Mesenchymal stem cell (in vitro differentiated cells and primary cell): ENCODE measurements around the gene PHF2.

Source experiments
- DNase-seq: peaks from one replicate; pipeline ENCODE4 v3.0.0-alpha.2; 2013
- H2AFZ ChIP-seq: one replicate; pipeline ENCODE4 v1.6.1; 2013; ENCODE audit warnings: low read depth, mild to moderate bottlenecking, control low read depth, inconsistent platforms, low read length, moderate library complexity
- H2AK5ac ChIP-seq: 2 replicates; pipeline ENCODE4 v1.6.1; 2013; ENCODE audit warnings: low read length, moderate library complexity, mild to moderate bottlenecking, inconsistent platforms; ENCODE audit not compliant: severe bottlenecking
- H2BK120ac ChIP-seq: one replicate; pipeline ENCODE4 v1.6.1; 2013; ENCODE audit warnings: low read depth, mild to moderate bottlenecking, inconsistent platforms, low read length, moderate library complexity
- H2BK12ac ChIP-seq, 2 experiments: one replicate each; pipeline ENCODE4 v1.6.1; 2013; ENCODE audit warnings: inconsistent platforms in 2 of 2, low read length in 2 of 2, mild to moderate bottlenecking in 2 of 2, moderate library complexity in 2 of 2, control low read depth in 1 of 2
- H2BK15ac ChIP-seq: one replicate; pipeline ENCODE4 v1.6.1; 2013; ENCODE audit warnings: mild to moderate bottlenecking, low read depth, inconsistent platforms; ENCODE audit not compliant: poor library complexity, severe bottlenecking
- H2BK5ac ChIP-seq: 2 replicates; pipeline ENCODE4 v1.6.1; 2013; ENCODE audit warnings: low read depth, mild to moderate bottlenecking, low read length, control low read depth, inconsistent platforms; ENCODE audit not compliant: poor library complexity, severe bottlenecking
- H3K14ac ChIP-seq, 2 experiments: one replicate each; pipeline ENCODE4 v1.6.1; 2013; ENCODE audit warnings: inconsistent platforms in 2 of 2, low read length in 2 of 2, control low read depth in 1 of 2, mild to moderate bottlenecking in 1 of 2, moderate library complexity in 1 of 2
- H3K18ac ChIP-seq, 2 experiments: one replicate each; pipeline ENCODE4 v1.6.1; 2013; ENCODE audit warnings: inconsistent platforms in 2 of 2, low read length in 2 of 2, control low read depth in 1 of 2, low read depth in 1 of 2, mild to moderate bottlenecking in 1 of 2
- H3K23ac ChIP-seq, 2 experiments: one replicate each; pipeline ENCODE4 v1.6.1; 2013; ENCODE audit warnings: inconsistent platforms in 2 of 2, low read length in 2 of 2, mild to moderate bottlenecking in 2 of 2, moderate library complexity in 2 of 2, control low read depth in 1 of 2
- H3K27ac ChIP-seq: 2 replicates; pipeline ENCODE4 v1.5.1; 2013; ENCODE audit warnings: mild to moderate bottlenecking, moderate library complexity, low read length, control low read depth, inconsistent platforms; ENCODE audit not compliant: poor library complexity, severe bottlenecking
- H3K27me3 ChIP-seq, 2 experiments: 2 replicates each; pipeline versions ENCODE4 v1.6.1 to v1.7.0; 2013; ENCODE audit warnings: low read length in 2 of 2, mild to moderate bottlenecking in 2 of 2, moderate library complexity in 2 of 2, control low read depth in 1 of 2, inconsistent platforms in 1 of 2; ENCODE audit not compliant: control insufficient read depth in 1 of 2, insufficient read depth in 1 of 2
- H3K36me3 ChIP-seq, 2 experiments: 2 replicates each; pipeline versions ENCODE4 v1.6.1 to v1.7.0; 2013; ENCODE audit warnings: low read length in 2 of 2, control low read depth in 1 of 2, inconsistent platforms in 1 of 2, low read depth in 1 of 2, mild to moderate bottlenecking in 1 of 2; ENCODE audit not compliant: insufficient read depth in 2 of 2, control insufficient read depth in 1 of 2
- H3K4ac ChIP-seq, 2 experiments: one replicate each; pipeline ENCODE4 v1.6.1; 2013; ENCODE audit warnings: inconsistent platforms in 2 of 2, low read length in 2 of 2, mild to moderate bottlenecking in 2 of 2, moderate library complexity in 2 of 2, control low read depth in 1 of 2, low read depth in 1 of 2
- H3K4me1 ChIP-seq: 2 replicates; pipeline ENCODE4 v1.6.1; 2013; ENCODE audit warnings: low read depth, low read length, control low read depth; ENCODE audit not compliant: control insufficient read depth, insufficient read depth
- H3K4me2 ChIP-seq: 2 replicates; pipeline ENCODE4 v1.6.1; 2013; ENCODE audit warnings: low read length, mild to moderate bottlenecking, inconsistent platforms; ENCODE audit not compliant: poor library complexity, severe bottlenecking
- H3K4me3 ChIP-seq, 2 experiments: 2 replicates each; pipeline versions ENCODE4 v1.5.1 to v1.7.0; 2013; ENCODE audit warnings: low read length in 2 of 2, mild to moderate bottlenecking in 2 of 2, control low read depth in 1 of 2, low read depth in 1 of 2; ENCODE audit not compliant: insufficient read depth in 1 of 2
- H3K79me1 ChIP-seq: replicated peaks from 2 replicates; pipeline ENCODE4 v1.6.1; 2013; ENCODE audit warnings: mild to moderate bottlenecking, control low read depth, low read length, inconsistent platforms; ENCODE audit not compliant: poor library complexity, severe bottlenecking
- H3K9ac ChIP-seq: 2 replicates; pipeline ENCODE4 v1.7.0; 2013; ENCODE audit warnings: mild to moderate bottlenecking, low read length, moderate library complexity
- H3K9me3 ChIP-seq: 2 replicates; pipeline ENCODE4 v1.7.0; 2013; ENCODE audit warnings: mild to moderate bottlenecking, low read length; ENCODE audit not compliant: control insufficient read depth
- H4K8ac ChIP-seq: one replicate; pipeline ENCODE4 v1.6.1; 2013; ENCODE audit warnings: inconsistent platforms, mild to moderate bottlenecking, low read length, moderate library complexity
- H4K91ac ChIP-seq: one replicate; pipeline ENCODE4 v1.6.1; 2013; ENCODE audit warnings: mild to moderate bottlenecking, low read length, inconsistent platforms
- WGBS: methylation state at CpG from one replicate; pipeline ENCODE4 v1.1.7; 2013; ENCODE audit warnings: mixed read lengths; 5-methylcytosine and 5-hydroxymethylcytosine counted together

PHF2 gene

GRCh38 chr9:93567271-93567959, 9.0 kb upstream of the PHF2 start:
- peak overlapping the region; percentile 70 for H2AK5ac ChIP-seq
- peaks cover 9% of the 10 kb centered on the region for H3K4me1 ChIP-seq
- peak overlapping the region; percentile 86 to 97 for H3K4ac ChIP-seq
- H3K23ac ChIP-seq: no peak overlapping the region
- peak overlapping the region; percentile 52 to 73 for H3K18ac ChIP-seq
- peak overlapping the region; percentile 88 for H3K27ac ChIP-seq
- H4K8ac ChIP-seq: peak overlapping the region; percentile 96
- H2BK15ac ChIP-seq: no peak overlapping the region
- peaks cover 13% of the 10 kb centered on the region for H3K9me3 ChIP-seq
- H2BK120ac ChIP-seq: no peak overlapping the region
- peak overlapping the region; percentile 85 for H4K91ac ChIP-seq
- peak overlapping the region in 1 of 2 experiments; percentile 92 for H3K14ac ChIP-seq
- H3K4me2 ChIP-seq: peak overlapping the region; percentile 57
- H2BK12ac ChIP-seq: peak overlapping the region; percentile 22
- H2AFZ ChIP-seq: no peak overlapping the region
- DNase-seq: no peak
- 96% methylated on average over 14 of the region's 15 CpGs for WGBS
- no peaks in the 10 kb centered on the region for H3K27me3 ChIP-seq
- no peak overlapping the region for H2BK5ac ChIP-seq
- peak overlapping the region; percentile 99 for H3K9ac ChIP-seq
- H3K79me1 ChIP-seq: peaks cover 9% of the 10 kb centered on the region
- peaks cover 19 to 31% of the 10 kb centered on the region in 2 experiments for H3K36me3 ChIP-seq
- peak overlapping the region; percentile 51 to 79 for H3K4me3 ChIP-seq

GRCh38 chr9:93568169-93568568, 8.2 kb upstream of the PHF2 start:
- Histone ChIP-seq H3K27ac (no peak overlapping the region), H3K4me3 (no peak overlapping the region), H3K9me3 (peaks cover 13% of the 10 kb centered on the region), H3K4me2 (no peak overlapping the region), H3K18ac (no peak overlapping the region), H2BK15ac (no peak overlapping the region), H3K4me1 (peaks cover 9% of the 10 kb centered on the region), H2BK12ac (no peak overlapping the region), H2BK120ac (no peak overlapping the region), H3K23ac (no peak overlapping the region), H2AK5ac (no peak overlapping the region), H3K4ac (no peak overlapping the region), H3K14ac (no peak overlapping the region), H2BK5ac (no peak overlapping the region), H2AFZ (no peak overlapping the region), H4K8ac (no peak overlapping the region), H3K36me3 (peaks cover 15 to 23% of the 10 kb centered on the region in 2 experiments), H3K27me3 (no peaks in the 10 kb centered on the region), H4K91ac (no peak overlapping the region), H3K9ac (no peak overlapping the region), H3K79me1 (peaks cover 9% of the 10 kb centered on the region)
- no peak for DNase-seq
- WGBS: over 99% methylated on average over 5 of the region's 5 CpGs

- Histone ChIP-seq H3K9ac (no peak overlapping the region), H4K91ac (no peak overlapping the region), H2BK5ac (no peak overlapping the region), H4K8ac (no peak overlapping the region), H2BK12ac (no peak overlapping the region), H3K27ac (no peak overlapping the region), H3K23ac (no peak overlapping the region), H2BK120ac (no peak overlapping the region), H3K9me3 (peaks cover 13% of the 10 kb centered on the region), H3K4me2 (no peak overlapping the region), H3K14ac (no peak overlapping the region), H3K4me3 (no peak overlapping the region), H3K27me3 (no peaks in the 10 kb centered on the region), H2BK15ac (no peak overlapping the region), H3K4ac (no peak overlapping the region), H2AFZ (no peak overlapping the region), H3K18ac (no peak overlapping the region), H3K4me1 (peaks cover 9% of the 10 kb centered on the region), H3K36me3 (peaks cover 6 to 9% of the 10 kb centered on the region in 2 experiments), H2AK5ac (no peak overlapping the region), H3K79me1 (peaks cover 11% of the 10 kb centered on the region)
- DNase-seq: no peak
- 93% methylated on average over 1 of the region's 1 CpG for WGBS
Measured at GRCh38 chr9:93569621-93570174, 6.7 kb upstream of the PHF2 start.

GRCh38 chr9:93572221-93572620, 4.2 kb upstream of the PHF2 start:
- Histone ChIP-seq H3K27me3 (no peaks in the 10 kb centered on the region), H3K4me2 (no peak overlapping the region), H3K9ac (no peak overlapping the region), H2AK5ac (no peak overlapping the region), H4K8ac (no peak overlapping the region), H3K14ac (no peak overlapping the region), H2AFZ (no peak overlapping the region), H2BK15ac (no peak overlapping the region), H3K4me1 (peaks cover 12% of the 10 kb centered on the region), H3K9me3 (peaks cover 13% of the 10 kb centered on the region), H3K79me1 (peaks cover 21% of the 10 kb centered on the region), H3K4me3 (no peak overlapping the region), H2BK5ac (no peak overlapping the region), H3K36me3 (peaks cover 4 to 6% of the 10 kb centered on the region in 2 experiments), H3K27ac (no peak overlapping the region), H3K23ac (no peak overlapping the region), H3K18ac (no peak overlapping the region), H3K4ac (no peak overlapping the region), H2BK120ac (no peak overlapping the region), H2BK12ac (no peak overlapping the region), H4K91ac (no peak overlapping the region)
- WGBS: 100% methylated on average over 2 of the region's 2 CpGs
- DNase-seq: no peak
